H1 (cell line): ENCODE results near the gene TNFRSF1A. TPM values are rescaled to one million over a fixed set of nuclear protein-coding genes. Genes with fewer than 3 reads are reported as not detected.

Source experiments
- CTCF ChIA-PET: fragments of 300-600 bp; sonication (Branson Sonifier 250); formaldehyde crosslinking; loops from one replicate; lab custom pipeline; 2021; ENCODE audit not compliant: partially characterized antibody; lab: Charles Lee
- POLR2A ChIA-PET: fragments of 300-600 bp; sonication (Branson Sonifier 250); formaldehyde crosslinking; loops from one replicate; lab custom pipeline; 2021; ENCODE audit warnings: inconsistent platforms; ENCODE audit not compliant: partially characterized antibody; lab: Charles Lee
- DNase-seq, 2 experiments: peaks; one replicate each; pipeline versions ENCODE4 v3.0.0 to v3.0.0-alpha.2; 2010 to 2022; ENCODE audit warnings: low spot score in 2 of 2, low read depth in 1 of 2, mixed read lengths in 1 of 2
- FAIRE-seq: peaks from 2 replicates; lab custom pipeline; 2011; peaks lifted over from hg19 to GRCh38; lab: Jason Lieb, UNC
- H2AFZ ChIP-seq: 2 replicates; pipeline ENCODE4 v1.8.1; 2012; ENCODE audit warnings: low read length, inconsistent platforms
- H2AK5ac ChIP-seq: 2 replicates; pipeline ENCODE4 v1.6.1; 2013; ENCODE audit warnings: low read depth, low read length
- H2BK120ac ChIP-seq: replicated peaks from 2 replicates; pipeline ENCODE3; 2013; ENCODE audit warnings: low read depth, low read length, inconsistent platforms
- H2BK12ac ChIP-seq: 2 replicates; pipeline ENCODE4 v1.6.1; 2013; ENCODE audit warnings: low read depth, low read length
- H2BK15ac ChIP-seq: 2 replicates; pipeline ENCODE4 v1.6.1; 2013; ENCODE audit warnings: low read length
- H2BK20ac ChIP-seq: 2 replicates; pipeline ENCODE4 v1.6.1; 2013; ENCODE audit warnings: low read length
- H2BK5ac ChIP-seq: 2 replicates; pipeline ENCODE4 v1.6.1; 2013; ENCODE audit warnings: low read depth, low read length
- H3K14ac ChIP-seq: 2 replicates; pipeline ENCODE4 v1.6.1; 2013; ENCODE audit warnings: inconsistent platforms; ENCODE audit not compliant: insufficient read length
- H3K18ac ChIP-seq: 2 replicates; pipeline ENCODE4 v1.6.1; 2013; ENCODE audit warnings: low read length; ENCODE audit errors: extremely low read depth
- H3K23ac ChIP-seq: 2 replicates; pipeline ENCODE4 v1.6.1; 2013; ENCODE audit warnings: inconsistent platforms; ENCODE audit not compliant: insufficient read length
- H3K23me2 ChIP-seq: 2 replicates; pipeline ENCODE4 v1.6.1; 2013; ENCODE audit warnings: low read depth, low read length
- H3K27ac ChIP-seq: 2 replicates; pipeline ENCODE4 v1.6.1; 2011; ENCODE audit warnings: low read depth, low read length, inconsistent platforms
- H3K27me3 ChIP-seq, 4 experiments: replicated peaks in 1 of 4; 1 replicate in 1 of 4; 2 replicates in 3 of 4; pipeline versions ENCODE4 v1.6.1 to v1.8.1; 2011 to 2013; ENCODE audit warnings: low read length in 3 of 4, mild to moderate bottlenecking in 3 of 4, inconsistent platforms in 2 of 4, mixed read lengths in 2 of 4, moderate library complexity in 1 of 4; ENCODE audit not compliant: control insufficient read depth in 3 of 4, insufficient read depth in 3 of 4; ENCODE audit errors: extremely low read depth in 1 of 4
- H3K36me3 ChIP-seq, 4 experiments: 2 replicates each; pipeline versions ENCODE4 v1.6.1 to v1.8.1; 2011 to 2013; ENCODE audit warnings: mild to moderate bottlenecking in 4 of 4, low read length in 3 of 4, moderate library complexity in 2 of 4, control low read depth in 1 of 4, inconsistent platforms in 1 of 4; ENCODE audit not compliant: insufficient read depth in 4 of 4, control insufficient read depth in 2 of 4
- H3K4ac ChIP-seq: replicated peaks from 2 replicates; pipeline ENCODE3; 2013; ENCODE audit warnings: low read length, low read depth, mixed read lengths, inconsistent platforms; ENCODE audit not compliant: insufficient read length
- H3K4me1 ChIP-seq, 4 experiments: replicated peaks in 1 of 4; 1 replicate in 1 of 4; 2 replicates in 3 of 4; pipeline versions ENCODE4 v1.6.1 to v1.8.1; 2011 to 2013; ENCODE audit warnings: low read length in 3 of 4, inconsistent platforms in 2 of 4, mixed read lengths in 1 of 4; ENCODE audit not compliant: insufficient read depth in 4 of 4, control insufficient read depth in 3 of 4
- H3K4me2 ChIP-seq, 2 experiments: 2 replicates each; pipeline versions ENCODE4 v1.6.1 to v1.8.1; 2011 to 2013; ENCODE audit warnings: low read depth in 2 of 2, low read length in 2 of 2, control low read depth in 1 of 2, inconsistent platforms in 1 of 2, mild to moderate bottlenecking in 1 of 2; ENCODE audit not compliant: insufficient read depth in 1 of 2
- H3K4me3 ChIP-seq, 4 experiments: fragments of 200-600, 300-600 bp in 1 of 4; sonication (generic), shearing (Covaris generic), sonication (Bioruptor Twin) in 1 of 4; 2 replicates each; pipeline versions ENCODE4 v1.5.1 to v1.8.1; 2011 to 2016; ENCODE audit warnings: low read length in 4 of 4, low read depth in 3 of 4, control low read depth in 2 of 4, inconsistent platforms in 2 of 4, mild to moderate bottlenecking in 2 of 4, mixed read lengths in 1 of 4, moderate library complexity in 1 of 4; ENCODE audit not compliant: insufficient read depth in 2 of 4; ENCODE audit errors: extremely low read depth in 1 of 4
- H3K56ac ChIP-seq: replicated peaks from 2 replicates; pipeline ENCODE3; 2013; ENCODE audit warnings: low read depth, mild to moderate bottlenecking, mixed read lengths, low read length, inconsistent platforms; ENCODE audit not compliant: insufficient read length
- H3K79me1 ChIP-seq: 2 replicates; pipeline ENCODE4 v1.6.1; 2013; ENCODE audit warnings: low read depth, low read length, control low read depth
- H3K79me2 ChIP-seq, 2 experiments: 2 replicates each; pipeline versions ENCODE4 v1.6.1 to v1.8.1; 2012 to 2013; ENCODE audit warnings: low read length in 2 of 2, mild to moderate bottlenecking in 2 of 2, inconsistent platforms in 1 of 2; ENCODE audit not compliant: insufficient read depth in 2 of 2, control insufficient read depth in 1 of 2
- H3K9ac ChIP-seq, 4 experiments: replicated peaks in 1 of 4; 1 replicate in 1 of 4; 2 replicates in 3 of 4; pipeline versions ENCODE4 v1.6.1 to v1.8.1; 2011 to 2013; ENCODE audit warnings: low read depth in 3 of 4, low read length in 3 of 4, control low read depth in 2 of 4, mild to moderate bottlenecking in 2 of 4, moderate library complexity in 2 of 4, inconsistent platforms in 1 of 4; ENCODE audit errors: extremely low read depth in 1 of 4
- H3K9me3 ChIP-seq, 2 experiments: 2 replicates each; pipeline versions ENCODE4 v1.6.1 to v1.8.1; 2012 to 2013; ENCODE audit warnings: mild to moderate bottlenecking in 2 of 2, moderate library complexity in 2 of 2, control low read depth in 1 of 2, inconsistent platforms in 1 of 2, low read depth in 1 of 2, low read length in 1 of 2, mixed read lengths in 1 of 2; ENCODE audit not compliant: insufficient read depth in 2 of 2
- H4K20me1 ChIP-seq, 2 experiments: replicated peaks in 1 of 2; 2 replicates each; pipeline versions ENCODE3 to v1.8.1; 2011 to 2013; ENCODE audit warnings: inconsistent platforms in 2 of 2, low read length in 2 of 2, mild to moderate bottlenecking in 1 of 2; ENCODE audit not compliant: insufficient read depth in 2 of 2, control insufficient read depth in 1 of 2
- H4K5ac ChIP-seq: 2 replicates; pipeline ENCODE4 v1.6.1; 2013; ENCODE audit warnings: low read length, low read depth, mixed read lengths, inconsistent platforms; ENCODE audit not compliant: insufficient read length
- H4K8ac ChIP-seq: 2 replicates; pipeline ENCODE4 v1.8.0; 2013; ENCODE audit warnings: mild to moderate bottlenecking, moderate library complexity, low read length, inconsistent platforms; ENCODE audit not compliant: insufficient read depth; ENCODE audit errors: extremely low read depth
- H4K91ac ChIP-seq: replicated peaks from 2 replicates; pipeline ENCODE3; 2013; ENCODE audit warnings: low read length, mixed read lengths, inconsistent platforms; ENCODE audit not compliant: insufficient read length
- CBX5 ChIP-seq: fragments of 300-800, 300-1000 bp; sonication (generic); IDR thresholded peaks from 2 replicates; pipeline ENCODE4 v1.7.1; 2016; ENCODE audit warnings: antibody characterized with exemption, low read length, low read depth
- CHD2 ChIP-seq: IDR thresholded peaks from 2 replicates; pipeline ENCODE4 v1.6.1; 2012; ENCODE audit warnings: low read length, improper control_type of control experiment
- CTBP2 ChIP-seq: IDR thresholded peaks from 2 replicates; pipeline ENCODE4 v1.7.0; 2011; ENCODE audit warnings: borderline replicate concordance, mild to moderate bottlenecking, moderate library complexity, mixed read lengths, low read length; ENCODE audit not compliant: insufficient read depth, insufficient read length
- HDAC6 ChIP-seq: IDR thresholded peaks from one replicate; pipeline ENCODE4 v1.7.1; 2012; ENCODE audit warnings: low read depth, mild to moderate bottlenecking, inconsistent platforms, low read length, moderate library complexity
- KDM5A ChIP-seq: fragments of 200-600 bp; IDR thresholded peaks from 2 replicates; pipeline ENCODE4 v1.7.1; 2012; ENCODE audit warnings: mild to moderate bottlenecking, low read length, inconsistent platforms, mixed read lengths
- PHF8 ChIP-seq: fragments of 200-600 bp; sonication (generic); conservative IDR thresholded peaks from 2 replicates; pipeline ENCODE4 v1.7.1; 2012; ENCODE audit warnings: low read depth, mild to moderate bottlenecking, inconsistent platforms, low read length, moderate library complexity
- SAP30 ChIP-seq: fragments of 300-600 bp; sonication (generic); IDR thresholded peaks from 2 replicates; pipeline ENCODE4 v1.7.1; 2012; ENCODE audit warnings: low read length, moderate library complexity, mild to moderate bottlenecking, inconsistent platforms; ENCODE audit not compliant: insufficient read depth, insufficient replicate concordance
- SIN3A ChIP-seq, 2 experiments: IDR thresholded peaks in 1 of 2; conservative IDR thresholded peaks in 1 of 2; 2 replicates each; pipeline ENCODE4 v1.6.1; 2011 to 2012; ENCODE audit warnings: low read length in 2 of 2, improper control_type of control experiment in 1 of 2, low read depth in 1 of 2, mild to moderate bottlenecking in 1 of 2
- SP1 ChIP-seq: IDR thresholded peaks from 2 replicates; pipeline ENCODE4 v1.6.1; 2011; ENCODE audit warnings: low read depth, low read length
- SP4 ChIP-seq: IDR thresholded peaks from 2 replicates; pipeline ENCODE4 v1.6.1; 2012; ENCODE audit warnings: low read length, inconsistent platforms
- TAF7 ChIP-seq: optimal IDR thresholded peaks from 2 replicates; pipeline ENCODE3; 2011; ENCODE audit warnings: low read depth, mild to moderate bottlenecking, inconsistent platforms, low read length, moderate library complexity, borderline replicate concordance
- YY1 ChIP-seq: IDR thresholded peaks from 2 replicates; pipeline ENCODE4 v1.6.1; 2011; ENCODE audit warnings: low read depth, mild to moderate bottlenecking, low read length
- ZNF274 ChIP-seq: IDR thresholded peaks from 2 replicates; pipeline ENCODE4 v1.7.0; 2012; ENCODE audit warnings: low read length, borderline replicate concordance; ENCODE audit errors: extremely low read depth
- WGBS, 2 experiments: shearing (Covaris generic) in 1 of 2; methylation state at CpG; one replicate each; pipeline versions ENCODE4 v1.1.6 to v1.1.7; 2013 to 2015; ENCODE audit warnings: low lambda C conversion rate in 2 of 2, mixed read lengths in 2 of 2, inconsistent platforms in 1 of 2, low coverage in 1 of 2, missing lambda C conversion rate in 1 of 2; ENCODE audit not compliant: insufficient replicate concordance in 2 of 2, insufficient coverage in 1 of 2, insufficient read length in 1 of 2; ENCODE audit errors: extremely low coverage in 1 of 2, missing lambda C conversion rate in 1 of 2; 5-methylcytosine and 5-hydroxymethylcytosine counted together
- polyA plus RNA-seq, 7 experiments: library from polyadenylated mRNA; depleted of rRNA in 3 of 7; stranded (reverse) in 5 of 7; unstranded in 2 of 7; fragments of >200 nt in 5 of 7; fragments of 200-250 nt in 2 of 7; gene quantifications; 1 replicate in 5 of 7; 2 replicates in 1 of 7; 4 replicates in 1 of 7; pipeline versions ENCODE4 v1.2.1 to v1.2.3, GENCODE V29; 2011 to 2013; ENCODE audit warnings: missing spikeins in 2 of 7, mixed read lengths in 2 of 7
- total RNA-seq: library from RNA; stranded (reverse); fragmentation: NEBNext Ultra II Directional; extraction: Animal tissue kit (Norgen Biotek cat#: 25700); gene quantifications from 2 replicates; pipeline ENCODE4 v1.2.1, GENCODE V29; 2021

Gene TNFRSF1A
- total and polyA plus RNA-seq, 2 of the 8 experiments (the other 6 are each of a cell fraction or from before 2014, with no cell fraction given), result 28.7 to 42.1 TPM

- Histone ChIP-seq H3K18ac (no peak overlapping the region), H3K27ac (no peak overlapping the region), H3K14ac (no peak overlapping the region), H3K23ac (no peak overlapping the region), H4K91ac (peak overlapping the region; percentile 64), H2BK120ac (no peak overlapping the region), H3K79me2 (no peaks in the 10 kb centered on the region), H3K9me3 (no peaks in the 10 kb centered on the region), H4K20me1 (no peaks in the 10 kb centered on the region), H2BK20ac (no peak overlapping the region), H2BK12ac (peak overlapping the region; percentile 72; the same call in 1 of the 2 replicates), H3K4me1 (peaks cover 7 to 19% (median 10%) of the 10 kb centered on the region in 4 experiments), H4K5ac (no peak overlapping the region), H3K23me2 (peaks cover 2% of the 10 kb centered on the region), H2AK5ac (no peak overlapping the region), H3K79me1 (no peaks in the 10 kb centered on the region), H3K4me3 (no peak overlapping the region), H3K4me2 (no peak overlapping the region), H2BK5ac (0 out of 2 replicates have a peak overlapping the region, but pooled peaks have one; percentile 49), H2BK15ac (no peak overlapping the region), H3K27me3 (peaks cover 0 to 2% (median 0%) of the 10 kb centered on the region in 4 experiments; a peak in 2 of 7 replicates), H4K8ac (no peak overlapping the region; the same call in 1 of the 2 replicates), H2AFZ (no peak overlapping the region), H3K36me3 (no peaks in the 10 kb centered on the region), H3K4ac (no peak overlapping the region), H3K56ac (no peak overlapping the region), H3K9ac (no peak overlapping the region)
- ChIA-PET POLR2A (no interaction called here), CTCF (interaction anchor here (0.6 to 8.1 kb wide), 7 partner anchors 83 to 292 kb away, joined by 3 to 182 read pairs (median 3); partner anchors contain the start of gene CD9)
- 97% methylated on average over 13 of the region's 13 CpGs; no CpG with 5 or more reads in 1 of the 2 experiments for WGBS, 2 experiments
- DNase-seq (no peak), FAIRE-seq (no peak)
- TF ChIP-seq TAF7 (no peak), ZNF274 (no peak), SAP30 (no peak), CTBP2 (no peak), KDM5A (no peak), HDAC6 (no peak), SIN3A (conservative IDR thresholded peaks at IDR 0.05 in 1 of 2, IDR thresholded peaks at IDR 0.05 in 1 of 2; ENCODE audit: low read depth in 1 of 2, low read length in 2 of 2) (no peak), SP4 (no peak), CHD2 (no peak), CBX5 (no peak), SP1 (no peak), YY1 (no peak), PHF8 (no peak)
These were observed 60.6 kb downstream of the TNFRSF1A start for GRCh38 chr12:6281081-6281809.
